HG02610 (cell line): ENCODE measurements around the gene CBFB.
A peak's percentile ranks its signal among the peaks of the same experiment; 100 is the strongest.

ENCODE experiments used
- ATAC-seq: cut with Tn5 transposase; IDR thresholded peaks from one replicate; pipeline ENCODE4 v1.9.1; 2021; ENCODE audit warnings: mild to moderate bottlenecking, moderate library complexity; ENCODE audit not compliant: unreplicated experiment

CBFB gene

DNA sequence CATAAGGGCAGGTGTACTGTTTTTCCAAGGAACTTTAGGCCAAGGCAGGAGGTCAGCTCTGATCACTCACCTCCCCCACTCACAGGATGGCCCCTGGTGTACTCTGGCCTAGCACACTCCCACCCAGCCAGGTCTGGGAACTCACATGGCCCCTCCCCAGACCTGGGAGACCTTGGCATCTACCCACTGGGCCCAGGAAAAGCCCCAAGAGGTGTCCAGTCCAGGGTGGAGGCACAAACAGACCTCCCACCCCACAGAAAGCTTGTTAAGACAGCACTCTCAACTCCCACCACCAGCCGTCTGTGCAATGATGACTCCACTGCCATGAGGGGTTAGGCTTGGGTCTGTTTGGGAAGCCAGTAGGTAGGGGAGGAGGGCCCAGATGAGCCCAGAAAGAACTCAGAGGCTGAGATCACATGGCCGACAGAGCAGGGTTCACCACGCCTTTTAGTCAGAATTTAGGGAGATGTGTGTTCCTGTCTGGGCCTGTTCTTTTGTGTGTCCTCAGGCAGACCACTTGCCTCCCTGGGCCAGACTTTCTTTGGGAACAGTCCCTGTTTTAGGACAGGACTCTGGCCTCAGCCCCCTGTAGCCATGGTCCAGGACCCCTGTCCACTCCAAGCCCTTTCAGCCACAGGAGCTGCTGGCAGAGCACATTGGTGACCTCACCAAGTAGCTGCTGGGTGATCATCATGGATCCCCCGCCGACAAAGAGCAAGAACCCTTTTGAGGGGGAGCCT is 12.1 kb upstream of the CBFB start:
- ATAC-seq = no peak

- ATAC-seq = no peak
Measured at GRCh38 chr16:67017421-67017750, 11.6 kb upstream of the CBFB start.

DNA sequence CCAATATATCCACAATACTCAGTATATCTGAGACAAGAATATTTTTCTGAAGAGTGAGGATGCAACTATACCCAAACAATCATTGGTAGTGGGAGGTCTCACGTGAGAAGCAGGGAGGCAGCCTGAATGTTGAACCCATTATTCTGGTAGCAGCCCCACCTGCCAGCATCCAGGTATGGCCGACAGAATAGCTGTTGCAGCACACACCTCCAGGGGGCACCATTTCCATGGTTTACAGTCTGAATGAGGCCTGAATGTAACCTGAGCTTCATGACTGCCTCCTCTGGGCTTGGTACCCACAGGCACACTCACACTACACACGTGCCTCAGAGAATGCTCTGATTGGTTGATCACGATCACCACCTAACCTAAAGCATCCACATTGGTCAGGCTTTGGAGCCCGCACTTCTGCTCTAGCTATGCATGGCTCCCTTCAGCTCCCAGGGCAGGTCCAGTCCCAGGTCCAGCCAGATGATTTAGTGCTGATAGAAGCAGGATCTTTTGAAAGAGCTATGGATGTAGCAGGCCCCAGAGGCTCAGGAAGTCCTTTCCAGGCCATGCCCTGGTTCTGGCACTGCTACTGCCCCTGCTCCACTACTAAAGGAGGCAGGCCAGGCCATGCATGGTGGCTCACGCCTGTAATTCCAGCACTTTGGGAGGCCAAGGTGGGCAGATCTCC is 11.0 kb upstream of the CBFB start:
- peak; percentile 74 for ATAC-seq

DNA sequence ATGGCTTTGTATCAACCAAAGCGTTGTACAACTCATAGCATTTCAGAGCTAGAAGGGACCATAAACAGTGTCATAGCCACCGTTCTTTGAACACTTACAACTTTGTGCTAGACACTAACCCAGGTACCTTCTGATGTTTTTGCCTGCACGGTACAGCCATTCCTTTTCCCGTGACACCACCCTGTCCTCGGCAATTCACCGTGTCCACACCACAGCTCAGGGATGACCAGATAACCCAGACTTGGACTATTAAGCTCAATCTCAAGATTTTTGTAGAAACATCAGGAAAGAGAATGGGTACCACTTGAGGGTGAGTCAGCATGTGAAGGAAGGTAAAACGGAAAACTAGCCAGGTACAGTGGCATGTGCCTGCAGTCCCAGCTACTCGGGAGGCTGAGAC is 9.8 kb upstream of the CBFB start:
- ATAC-seq = no peak

DNA sequence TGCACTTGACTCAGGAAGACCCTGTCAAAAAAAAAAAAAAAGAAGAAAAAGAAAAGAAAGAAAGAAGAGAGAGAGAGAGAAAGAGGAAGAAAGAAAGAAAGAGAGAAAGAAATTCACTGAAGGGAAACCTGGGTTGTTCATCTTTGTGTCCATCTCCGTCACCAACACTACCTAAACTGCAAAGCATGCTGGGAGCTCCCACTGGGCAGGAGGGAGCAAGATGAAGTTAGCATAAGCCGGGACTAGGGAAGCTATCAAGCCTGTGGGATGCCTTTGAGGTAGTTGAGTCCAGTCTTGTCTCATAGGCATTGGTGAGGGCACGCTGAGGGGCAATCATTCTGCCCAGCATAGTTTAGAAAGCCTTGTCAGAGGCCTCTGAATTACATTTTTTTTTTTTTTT is 7.6 kb upstream of the CBFB start:
- ATAC-seq = no peak

DNA sequence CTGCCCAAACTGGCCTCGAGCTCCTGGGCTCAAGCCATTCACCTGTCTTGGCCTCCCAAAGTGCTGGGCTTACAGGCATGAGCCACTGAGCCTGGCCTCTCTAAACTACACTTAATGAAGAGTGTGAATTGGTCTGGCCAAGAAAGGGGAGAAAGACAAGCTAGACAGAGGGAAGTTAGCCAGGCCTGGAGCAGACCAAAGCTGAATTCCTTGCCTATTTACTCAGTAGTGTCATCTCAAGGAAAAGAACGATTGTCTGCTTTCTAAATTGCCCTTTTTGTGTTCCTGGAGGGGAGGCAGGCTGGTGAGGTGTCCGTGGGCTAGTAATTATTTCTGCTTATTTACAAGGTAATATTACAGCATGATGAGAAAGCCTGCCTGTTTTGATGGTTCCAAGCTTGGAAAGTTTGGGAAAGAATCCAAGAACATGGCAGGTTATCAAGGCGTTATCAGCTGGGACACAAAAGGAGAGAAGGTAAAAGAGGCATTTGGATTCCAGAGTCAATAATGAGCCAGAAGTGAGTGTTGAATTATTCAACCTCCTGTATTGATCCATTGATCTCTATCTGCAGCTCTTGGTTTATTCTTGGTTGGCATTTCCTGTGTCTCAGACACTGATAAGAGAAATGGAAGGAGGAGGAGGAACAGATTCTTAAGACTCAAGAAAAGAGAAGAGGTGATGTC is 6.3 kb upstream of the CBFB start:
- no peak for ATAC-seq

- ATAC-seq = no peak
Measured at GRCh38 chr16:67023689-67024088, 5.3 kb upstream of the CBFB start.

- ATAC-seq = no peak
Measured at GRCh38 chr16:67024384-67025209, 4.4 kb upstream of the CBFB start.

- ATAC-seq = no peak
Measured at GRCh38 chr16:67025210-67025550, 3.8 kb upstream of the CBFB start.

GRCh38 chr16:67026570-67026969 is 2.4 kb upstream of the CBFB start:
- no peak for ATAC-seq

GRCh38 chr16:67027046-67027445 is 1.9 kb upstream of the CBFB start:
- ATAC-seq = no peak

DNA sequence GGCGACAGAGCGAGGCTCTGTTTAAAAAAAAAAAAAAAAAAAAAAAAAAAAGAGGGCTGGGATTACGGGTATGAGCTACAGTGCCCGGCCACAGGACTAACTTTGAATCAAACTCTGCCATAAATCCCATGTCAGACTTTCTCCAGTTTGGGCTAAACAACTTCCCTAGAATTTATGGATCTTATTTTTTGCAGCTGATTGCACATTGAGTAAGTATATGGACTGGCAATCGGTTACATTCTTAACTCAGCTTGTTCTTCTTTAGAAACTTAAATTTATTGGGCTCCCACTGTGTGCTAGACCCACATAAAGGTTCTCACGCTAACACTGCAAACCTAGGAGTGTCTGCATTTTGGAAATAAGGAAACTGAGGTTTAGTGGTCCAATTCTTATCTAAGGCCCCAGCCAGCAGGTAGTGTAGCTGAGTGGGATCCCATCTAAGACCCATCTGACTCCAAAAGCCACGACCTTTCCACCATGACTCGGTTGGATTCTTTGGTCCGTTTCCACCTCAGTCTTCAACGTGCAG is 718 bp upstream of the CBFB start:
- ATAC-seq = no peak

GRCh38 chr16:67029254-67030096 is 526 bp downstream of the CBFB start:
- peak; percentile 40 for ATAC-seq

DNA sequence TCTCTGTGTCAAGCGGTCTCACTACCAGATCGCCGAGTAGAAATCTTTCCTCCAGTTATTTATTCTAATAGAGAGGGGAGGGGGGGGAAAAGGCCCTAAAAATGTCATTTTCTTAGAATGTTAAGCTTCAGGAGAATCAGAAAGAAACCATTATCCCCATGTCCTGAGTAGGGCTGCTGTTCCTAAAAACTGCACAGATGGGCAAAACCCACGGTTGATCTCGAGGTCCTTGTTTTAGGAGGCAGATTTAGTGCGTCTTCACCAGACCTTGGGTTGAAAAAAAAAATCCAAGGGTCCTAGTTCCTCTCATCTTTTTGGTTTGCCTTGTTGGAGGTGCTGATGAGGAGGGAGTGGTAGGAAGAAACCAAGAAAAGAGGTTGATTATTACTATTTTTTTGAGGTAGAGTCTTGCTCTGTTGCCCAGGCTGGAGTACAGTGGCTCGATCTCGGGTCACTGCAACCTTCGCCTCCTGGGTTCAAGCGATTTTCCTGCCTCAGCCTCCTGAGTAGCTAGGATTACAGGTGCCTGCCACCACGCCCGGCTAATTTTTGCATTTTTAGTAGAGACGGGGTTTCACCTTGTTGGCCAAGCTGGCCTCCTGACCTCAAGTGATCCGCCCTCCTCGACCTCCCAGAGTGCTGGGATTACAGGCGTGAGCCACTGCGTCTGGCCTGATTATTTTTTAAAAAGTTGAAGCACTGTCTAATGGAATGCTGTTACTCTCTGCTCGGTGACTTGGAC is 1.4 kb downstream of the CBFB start:
- ATAC-seq = no peak

GRCh38 chr16:67034487-67034886 is 5.5 kb downstream of the CBFB start:
- ATAC-seq = no peak

GRCh38 chr16:67035364-67035763 is 6.4 kb downstream of the CBFB start:
- no peak for ATAC-seq

GRCh38 chr16:67036323-67036741 is 7.4 kb downstream of the CBFB start:
- no peak for ATAC-seq

GRCh38 chr16:67039260-67040020 is 10.5 kb downstream of the CBFB start:
- peak; percentile 77 for ATAC-seq

DNA sequence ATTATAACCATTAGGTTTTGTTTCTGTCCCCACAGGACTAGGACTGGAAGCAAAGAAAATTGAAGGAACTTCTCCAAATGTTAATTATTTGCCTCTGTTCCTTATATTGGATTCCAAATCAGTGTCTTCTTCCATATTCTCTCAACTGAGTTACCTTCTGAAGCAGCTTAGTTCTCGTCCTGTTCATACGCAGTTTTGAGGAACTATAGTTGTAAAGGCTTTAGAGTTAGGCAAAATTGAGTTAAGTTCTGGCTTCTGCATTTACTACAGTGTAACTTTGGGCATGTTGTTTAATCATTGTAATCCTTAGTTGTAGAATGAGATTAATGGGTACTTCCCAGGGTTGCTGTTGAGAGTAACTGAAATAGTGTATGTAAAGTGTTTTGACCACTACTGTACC is 11.2 kb downstream of the CBFB start:
- no peak for ATAC-seq
